ENCODE data around the gene SEC22A.
A peak's percentile ranks its signal among the peaks of the same experiment; 100 is the strongest.

SEC22A gene

GRCh38 chr3:123201557-123202427 is at the start of gene SEC22A:
Gene SEC22A (plus strand): TSS chr3:123201943. CDS start chr3:123209218, 7,275 bp downstream.
- peak; percentile 92 for DNase-seq (ENCODE audit: low read depth)

GRCh38 chr3:123152687-123153086 is 49.1 kb upstream of the SEC22A start:
- DNase-seq (ENCODE audit: low read depth), result no peak

- no peak for DNase-seq (ENCODE audit: low read depth)
Measured at GRCh38 chr3:123153125-123154019, 48.4 kb upstream of the SEC22A start.

GRCh38 chr3:123154020-123154985 is 47.4 kb upstream of the SEC22A start:
- no peak for DNase-seq (ENCODE audit: low read depth)

- no peak for DNase-seq (ENCODE audit: low read depth)
Measured at GRCh38 chr3:123155471-123156011, 46.2 kb upstream of the SEC22A start.

GRCh38 chr3:123156276-123156995 is 45.3 kb upstream of the SEC22A start:
- no peak for DNase-seq (ENCODE audit: low read depth)

GRCh38 chr3:123157209-123157597 is 44.5 kb upstream of the SEC22A start:
- no peak for DNase-seq (ENCODE audit: low read depth)

GRCh38 chr3:123157598-123158287 is 44.0 kb upstream of the SEC22A start:
- no peak for DNase-seq (ENCODE audit: low read depth)

DNA sequence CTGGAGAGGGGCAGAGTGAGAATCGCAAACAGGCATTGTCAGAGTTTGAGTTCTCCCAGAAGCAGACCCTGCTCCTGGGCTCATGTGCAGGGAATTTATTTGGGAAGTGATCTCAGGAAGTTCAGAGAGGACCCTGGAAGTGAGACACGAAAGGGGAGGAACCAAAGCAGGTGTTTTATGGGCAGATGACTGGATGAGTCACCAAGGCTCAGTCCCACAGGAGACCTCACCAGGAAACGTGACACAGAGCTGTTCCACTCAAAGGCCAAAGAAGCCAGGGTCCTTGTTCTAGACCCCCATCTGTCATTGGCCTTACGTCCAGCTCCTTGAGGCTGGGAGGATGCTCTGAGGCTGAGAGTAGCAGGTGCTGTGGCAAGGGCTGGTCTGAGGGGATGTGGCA is 43.4 kb upstream of the SEC22A start:
- no peak for DNase-seq (ENCODE audit: low read depth)

GRCh38 chr3:123158899-123159390 is 42.8 kb upstream of the SEC22A start:
- DNase-seq (ENCODE audit: low read depth), result no peak

- no peak for DNase-seq (ENCODE audit: low read depth)
Measured at GRCh38 chr3:123159926-123160635, 41.7 kb upstream of the SEC22A start.

DNA sequence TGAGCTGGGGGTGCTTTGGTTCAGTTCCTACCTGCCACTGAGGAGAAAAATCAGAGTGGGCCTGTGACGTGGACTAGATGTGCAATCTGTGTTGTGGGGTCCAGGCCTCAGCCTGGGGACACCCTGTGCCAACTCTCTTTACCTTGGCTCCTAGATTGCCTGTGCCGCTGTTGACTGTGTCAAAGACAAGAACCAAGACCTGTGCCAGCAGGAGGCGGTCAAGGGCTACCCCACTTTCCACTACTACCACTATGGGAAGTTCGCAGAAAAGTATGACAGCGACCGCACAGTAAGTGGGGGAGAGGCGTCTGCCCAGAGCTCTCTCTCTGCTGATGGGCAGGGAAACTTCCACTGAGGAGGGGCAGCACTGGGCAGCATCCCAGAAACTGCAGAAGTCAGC is 40.6 kb upstream of the SEC22A start:
- DNase-seq (ENCODE audit: low read depth), result no peak

DNA sequence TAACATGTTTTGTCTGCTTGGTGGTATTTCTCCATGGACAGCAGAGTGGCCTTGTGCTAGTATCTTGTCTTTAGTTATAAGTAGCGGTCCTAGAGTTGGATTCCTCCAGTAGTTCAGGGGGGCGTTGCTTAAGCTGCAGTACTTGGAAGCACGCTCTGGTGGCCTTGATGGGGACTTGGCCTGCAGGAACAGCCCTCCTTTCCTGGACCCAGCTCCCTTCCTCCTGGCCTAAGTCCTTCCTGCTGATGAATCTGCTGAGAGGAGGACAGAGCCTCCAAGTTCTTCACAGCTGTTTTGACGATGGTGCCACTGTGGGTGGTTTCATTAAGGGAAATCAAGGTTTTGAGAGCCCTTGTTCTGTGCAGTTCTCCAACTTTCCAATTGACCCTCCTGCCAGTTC is 38.6 kb upstream of the SEC22A start:
- no peak for DNase-seq (ENCODE audit: low read depth)

DNA sequence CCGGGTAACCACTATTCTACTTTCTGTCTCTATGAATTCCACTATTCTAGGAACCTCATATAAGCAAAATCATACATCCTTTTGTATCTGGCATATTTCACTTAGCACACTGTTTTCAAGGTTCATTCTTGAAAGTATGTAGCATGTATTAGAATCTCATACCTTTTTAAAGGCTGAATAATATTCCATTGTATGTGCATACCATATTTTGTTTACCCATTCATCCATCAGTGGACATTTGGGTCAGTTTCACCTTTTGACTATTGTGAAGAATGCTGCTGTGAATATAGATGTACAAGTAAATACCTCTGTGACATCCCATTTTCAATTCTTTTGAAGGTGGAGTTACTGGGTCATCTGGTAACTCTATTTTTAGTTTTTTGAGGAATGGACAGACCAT is 36.6 kb upstream of the SEC22A start:
- no peak for DNase-seq (ENCODE audit: low read depth)

DNA sequence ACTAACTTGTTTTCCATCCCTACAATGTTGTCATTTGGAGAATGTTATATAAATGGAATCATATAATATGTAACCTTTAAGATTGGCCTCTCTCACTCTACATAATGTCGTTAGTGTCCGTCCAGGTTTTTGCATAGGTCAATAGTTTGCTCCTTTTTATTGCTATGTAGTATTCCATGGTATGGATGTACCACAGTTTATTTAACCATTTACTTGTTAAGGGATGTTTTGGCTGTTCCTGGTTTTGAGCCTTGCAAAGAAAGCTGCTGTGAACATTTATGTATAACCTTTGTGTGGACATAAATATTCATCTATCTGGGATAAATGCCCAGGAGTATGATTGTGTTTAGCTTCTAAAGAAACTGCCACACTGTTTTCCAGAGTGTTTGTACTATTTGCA is 34.1 kb upstream of the SEC22A start:
- DNase-seq (ENCODE audit: low read depth), result no peak

- no peak for DNase-seq (ENCODE audit: low read depth)
Measured at GRCh38 chr3:123168122-123168521, 33.6 kb upstream of the SEC22A start.

GRCh38 chr3:123168605-123169004 is 33.1 kb upstream of the SEC22A start:
- no peak for DNase-seq (ENCODE audit: low read depth)

DNA sequence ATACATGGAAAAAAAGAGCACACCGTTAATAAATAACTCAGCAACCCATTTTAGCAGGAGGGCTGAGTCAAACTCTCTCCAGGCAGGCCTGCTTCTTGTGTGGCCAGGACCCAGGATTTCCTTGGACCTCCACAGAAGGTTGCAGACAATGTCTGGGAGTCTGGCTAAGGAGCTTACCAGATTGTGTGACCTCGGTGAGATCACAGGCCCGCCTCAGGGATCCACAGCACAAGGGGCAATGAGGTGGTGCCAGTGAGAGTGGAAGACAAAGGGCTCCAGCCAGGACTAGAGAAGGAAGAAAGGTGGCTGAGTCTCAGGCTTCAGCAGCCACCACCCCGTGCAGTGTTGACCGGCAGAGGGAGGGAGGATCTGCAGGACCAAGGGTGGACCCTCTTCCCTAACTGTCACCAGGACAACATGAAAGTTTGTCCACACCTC is 32.2 kb upstream of the SEC22A start:
- DNase-seq (ENCODE audit: low read depth), result no peak

GRCh38 chr3:123169930-123170329 is 31.8 kb upstream of the SEC22A start:
- no peak for DNase-seq (ENCODE audit: low read depth)
